Measurements from ENCODE around the gene OVCA2.

Gene OVCA2

DNA sequence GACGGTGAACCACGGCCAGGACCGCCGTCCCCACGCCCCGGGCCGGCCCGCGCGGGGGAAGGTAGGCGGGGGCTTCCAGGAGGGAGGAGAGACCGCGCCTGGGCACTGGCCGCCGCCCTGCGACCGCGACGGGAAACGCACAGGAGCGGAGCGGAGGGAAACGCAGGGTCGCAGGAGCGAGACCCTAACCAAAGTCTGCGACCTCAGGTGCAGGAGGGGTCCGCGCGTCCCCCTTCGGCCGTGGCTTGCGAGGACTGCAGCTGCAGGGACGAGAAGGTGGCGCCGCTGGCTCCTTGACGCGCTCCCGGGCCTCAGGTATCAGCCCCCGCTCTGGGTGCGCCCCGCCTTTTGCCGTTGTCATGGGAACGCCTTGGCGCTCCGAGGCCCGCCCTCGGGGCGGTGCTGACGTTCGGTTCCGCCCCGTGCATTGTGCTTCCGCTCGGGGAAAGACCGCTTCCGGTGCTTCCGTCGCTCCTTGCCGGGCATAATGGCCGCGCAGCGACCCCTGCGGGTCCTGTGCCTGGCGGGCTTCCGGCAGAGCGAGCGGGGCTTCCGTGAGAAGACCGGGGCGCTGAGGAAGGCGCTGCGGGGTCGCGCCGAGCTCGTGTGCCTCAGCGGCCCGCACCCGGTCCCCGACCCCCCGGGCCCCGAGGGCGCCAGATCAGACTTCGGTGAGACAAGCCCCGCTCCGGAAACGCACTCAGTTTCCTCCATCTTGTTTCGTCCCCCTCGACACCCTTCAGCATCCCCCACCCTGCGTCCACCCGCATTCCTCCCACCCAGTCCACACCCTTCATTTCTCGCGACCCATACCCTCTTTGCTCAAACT is at the start of gene OVCA2:
TSS of gene OVCA2 (plus strand) at position 462 of the 829 bp plus-strand sequence. CDS start at position 488, 26 bp downstream.
- peak within 1 kb of the TSS; percentile 57 for H3K4me3 ChIP-seq (ENCODE audit: low read depth, low read length)
- in situ Hi-C loops (cut with HindIII; ENCODE audit: low sequenced_read_pairs), result no loop called here
- TF ChIP-seq, protein P1, sequence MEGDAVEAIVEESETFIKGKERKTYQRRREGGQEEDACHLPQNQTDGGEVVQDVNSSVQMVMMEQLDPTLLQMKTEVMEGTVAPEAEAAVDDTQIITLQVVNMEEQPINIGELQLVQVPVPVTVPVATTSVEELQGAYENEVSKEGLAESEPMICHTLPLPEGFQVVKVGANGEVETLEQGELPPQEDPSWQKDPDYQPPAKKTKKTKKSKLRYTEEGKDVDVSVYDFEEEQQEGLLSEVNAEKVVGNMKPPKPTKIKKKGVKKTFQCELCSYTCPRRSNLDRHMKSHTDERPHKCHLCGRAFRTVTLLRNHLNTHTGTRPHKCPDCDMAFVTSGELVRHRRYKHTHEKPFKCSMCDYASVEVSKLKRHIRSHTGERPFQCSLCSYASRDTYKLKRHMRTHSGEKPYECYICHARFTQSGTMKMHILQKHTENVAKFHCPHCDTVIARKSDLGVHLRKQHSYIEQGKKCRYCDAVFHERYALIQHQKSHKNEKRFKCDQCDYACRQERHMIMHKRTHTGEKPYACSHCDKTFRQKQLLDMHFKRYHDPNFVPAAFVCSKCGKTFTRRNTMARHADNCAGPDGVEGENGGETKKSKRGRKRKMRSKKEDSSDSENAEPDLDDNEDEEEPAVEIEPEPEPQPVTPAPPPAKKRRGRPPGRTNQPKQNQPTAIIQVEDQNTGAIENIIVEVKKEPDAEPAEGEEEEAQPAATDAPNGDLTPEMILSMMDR (IDR thresholded peaks at IDR 0.05; ENCODE audit: low read depth, low read length, missing control alignments), result peak; percentile 48
- DNase-seq (ENCODE audit: low read depth), result peak; percentile 86

DNA sequence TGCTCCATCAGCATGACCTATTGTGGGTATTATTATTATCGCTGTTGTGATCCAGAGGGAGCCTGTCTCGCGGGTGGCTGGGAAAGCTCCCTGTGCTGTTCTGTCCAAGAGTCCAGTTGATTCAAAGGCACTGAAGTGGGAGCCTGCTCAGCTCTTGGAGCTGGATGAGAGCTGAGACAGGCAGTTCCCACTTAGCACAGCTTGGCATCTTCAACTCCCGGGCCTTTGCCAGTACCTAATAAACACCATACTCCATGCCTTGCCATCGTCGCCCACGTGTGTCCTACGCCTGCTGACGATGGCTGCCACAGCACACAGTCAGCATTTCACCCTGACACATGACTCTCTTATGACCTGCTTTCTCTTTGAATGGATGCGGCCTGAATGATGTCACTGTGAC is 49.3 kb upstream of the OVCA2 start:
- no peak for DNase-seq (ENCODE audit: low read depth)
- in situ Hi-C loops (cut with HindIII; ENCODE audit: low sequenced_read_pairs), result loop anchor here (10.0 kb wide), 1 partner anchor 208 kb away; no protein-coding TSS in a partner anchor
- TF ChIP-seq, protein P1 (IDR thresholded peaks at IDR 0.05; ENCODE audit: low read depth, low read length, missing control alignments), result no peak

DNA sequence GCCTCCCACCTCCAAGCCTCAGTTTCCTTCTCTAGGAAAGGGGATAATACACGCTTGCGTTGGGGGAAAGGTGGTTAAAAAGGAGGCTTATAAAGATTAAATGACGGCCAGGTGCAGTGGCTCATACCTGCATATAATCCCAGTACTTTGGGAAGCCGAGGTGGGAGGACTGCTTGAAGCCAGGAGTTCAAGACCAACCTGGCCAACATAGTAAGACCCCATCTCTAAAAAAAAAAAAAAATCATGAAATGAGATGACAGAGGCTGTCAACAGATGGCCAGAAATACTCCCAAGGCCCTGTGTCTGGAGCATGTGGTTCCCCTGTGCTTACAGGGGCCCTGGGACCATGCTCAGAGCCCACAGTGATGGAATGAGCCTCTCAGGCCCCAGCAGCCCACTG is 47.1 kb upstream of the OVCA2 start:
- no peak for DNase-seq (ENCODE audit: low read depth)
- H3K4me3 ChIP-seq (ENCODE audit: low read depth, low read length), result no peak overlapping the region
- TF ChIP-seq, protein P1 (IDR thresholded peaks at IDR 0.05; ENCODE audit: low read depth, low read length, missing control alignments), result no peak
- in situ Hi-C loops (cut with HindIII; ENCODE audit: low sequenced_read_pairs), result loop anchor here (10.0 kb wide), 1 partner anchor 210 kb away; no protein-coding TSS in a partner anchor

More for the DNA sequence above, 49.3 kb upstream of the OVCA2 start:
- no peak overlapping the region for H3K4me3 ChIP-seq (ENCODE audit: low read depth, low read length)

DNA sequence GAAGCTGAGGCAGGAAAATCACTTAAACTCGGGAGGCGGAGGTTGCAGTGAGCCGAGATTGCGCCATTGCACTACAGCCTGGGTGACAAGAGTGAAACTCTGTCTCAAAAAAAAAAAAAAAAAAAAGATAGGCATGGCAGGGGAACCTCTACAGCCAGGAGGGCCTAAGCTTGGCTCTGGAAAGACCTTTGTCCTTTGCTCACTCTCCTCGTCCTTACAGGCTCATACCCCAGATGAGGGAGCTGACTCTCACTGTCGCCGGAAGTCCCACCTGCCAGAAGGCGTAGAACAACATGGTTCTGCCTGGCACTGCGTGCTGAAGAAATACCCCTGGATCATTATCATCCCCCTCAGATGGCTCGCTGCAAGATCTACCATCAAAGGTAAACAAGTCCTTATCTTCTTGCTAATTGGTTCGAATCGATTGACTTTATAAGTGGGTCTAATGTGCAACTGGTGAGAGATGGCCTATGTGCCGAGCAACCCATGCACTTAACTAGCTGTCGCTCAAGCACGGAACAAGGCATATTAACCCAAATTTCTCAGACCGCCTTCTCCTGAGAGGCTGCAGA is 46.4 kb upstream of the OVCA2 start:
- no peak for DNase-seq (ENCODE audit: low read depth)
- in situ Hi-C loops (cut with HindIII; ENCODE audit: low sequenced_read_pairs), result loop anchor here (10.0 kb wide), 1 partner anchor 211 kb away; no protein-coding TSS in a partner anchor

DNA sequence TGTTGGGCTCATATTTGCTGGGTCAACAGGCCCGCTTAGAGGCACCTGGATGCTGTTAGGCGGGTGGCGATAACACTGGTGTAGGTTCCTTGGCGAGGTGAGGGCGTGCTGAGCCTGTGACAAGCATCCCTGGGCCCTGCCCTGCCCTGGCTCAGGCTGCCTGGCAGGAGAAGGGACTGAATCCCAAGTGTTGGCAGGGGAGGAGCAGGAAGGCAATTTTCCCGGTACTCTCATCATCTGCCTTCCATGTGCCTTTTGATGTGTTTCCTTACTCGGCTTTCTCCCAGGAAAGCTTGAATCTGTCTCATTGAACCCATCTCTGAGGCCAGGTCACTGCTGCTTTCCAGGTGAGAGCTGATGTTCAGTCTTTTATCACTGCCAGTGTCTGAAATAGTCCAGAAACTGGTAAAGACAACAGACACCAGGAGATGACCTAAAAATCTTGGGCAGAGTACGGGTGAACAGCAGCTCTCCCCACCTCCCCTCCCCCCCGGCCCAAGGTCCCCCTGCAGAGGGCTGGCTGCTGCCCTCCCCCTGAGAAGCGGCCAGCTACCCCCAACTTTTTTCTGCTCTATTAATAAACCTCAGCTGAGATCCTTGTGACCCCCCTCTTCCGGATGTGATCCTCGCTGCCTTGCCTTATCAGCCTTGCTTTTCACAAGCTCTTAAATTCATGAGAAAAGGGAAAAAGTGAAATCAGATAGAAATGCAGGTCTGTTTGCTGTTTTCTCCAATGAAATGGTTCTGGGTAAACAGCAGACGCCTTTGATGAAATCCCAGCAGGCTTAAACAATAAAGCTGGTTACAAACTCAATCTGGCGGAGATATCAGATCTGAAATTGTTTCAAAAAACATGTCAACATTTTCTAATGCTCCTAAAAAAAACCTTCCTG is 45.7 kb upstream of the OVCA2 start:
- TF ChIP-seq, protein P1 (IDR thresholded peaks at IDR 0.05; ENCODE audit: low read depth, low read length, missing control alignments), result no peak
- no peak overlapping the region for H3K4me3 ChIP-seq (ENCODE audit: low read depth, low read length)
- in situ Hi-C loops (cut with HindIII; ENCODE audit: low sequenced_read_pairs), result loop anchor here (10.0 kb wide), 1 partner anchor 211 kb away; no protein-coding TSS in a partner anchor
- no peak for DNase-seq (ENCODE audit: low read depth)

More for the DNA sequence above, 46.4 kb upstream of the OVCA2 start:
- TF ChIP-seq, protein P1 (IDR thresholded peaks at IDR 0.05; ENCODE audit: low read depth, low read length, missing control alignments), result no peak
- H3K4me3 ChIP-seq (ENCODE audit: low read depth, low read length), result no peak overlapping the region

DNA sequence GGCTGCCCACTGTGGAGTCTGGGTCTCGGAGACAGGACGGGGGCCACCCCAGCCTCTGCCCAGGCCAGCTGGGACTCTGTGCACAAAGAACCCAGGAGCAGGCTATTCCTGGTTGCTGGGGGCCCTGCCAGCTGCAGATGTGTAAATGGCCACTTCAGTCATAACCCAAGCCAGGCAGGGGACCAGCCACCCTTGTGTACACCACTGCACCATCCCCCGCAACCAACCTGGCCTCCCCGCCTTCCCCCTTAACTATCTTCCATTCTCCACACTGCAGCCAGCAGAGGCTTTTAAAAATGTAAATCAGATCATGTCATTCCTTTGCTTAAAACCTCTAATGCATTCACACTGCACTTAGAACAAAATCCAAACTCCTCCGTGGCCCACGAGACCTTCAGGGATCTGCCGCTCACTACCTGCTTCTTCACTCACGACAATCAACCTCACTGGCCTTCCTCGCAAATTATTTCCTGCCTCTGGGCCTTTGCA is 45.0 kb upstream of the OVCA2 start:
- TF ChIP-seq, protein P1 (IDR thresholded peaks at IDR 0.05; ENCODE audit: low read depth, low read length, missing control alignments), result no peak
- no peak overlapping the region for H3K4me3 ChIP-seq (ENCODE audit: low read depth, low read length)
- in situ Hi-C loops (cut with HindIII; ENCODE audit: low sequenced_read_pairs), result loop anchor here (10.0 kb wide), 1 partner anchor 212 kb away; no protein-coding TSS in a partner anchor
- no peak for DNase-seq (ENCODE audit: low read depth)
